Large intestine (tissue), 3 donors: ENCODE results near the gene SCGB1C2. TPM values are rescaled to one million over a fixed set of nuclear protein-coding genes. Genes with fewer than 3 reads are reported as not detected.

Source experiments
- DNase-seq, 2 donors: peaks; one replicate each; pipeline versions ENCODE4 v3.0.0 to v3.0.0-alpha.2; 2013
- H3K27ac ChIP-seq: one replicate; pipeline ENCODE4 v1.5.1; 2013; ENCODE audit warnings: low read length
- H3K27me3 ChIP-seq: 2 replicates; pipeline ENCODE4 v1.6.1; 2013; ENCODE audit warnings: low read length; ENCODE audit not compliant: control insufficient read depth, insufficient read depth
- H3K36me3 ChIP-seq: 2 replicates; pipeline ENCODE4 v1.6.1; 2013; ENCODE audit warnings: low read length; ENCODE audit not compliant: control insufficient read depth, insufficient read depth
- H3K4me1 ChIP-seq: one replicate; pipeline ENCODE4 v1.6.1; 2013; ENCODE audit warnings: low read length; ENCODE audit not compliant: control insufficient read depth, insufficient read depth
- H3K4me3 ChIP-seq: one replicate; pipeline ENCODE4 v1.5.1; 2013; ENCODE audit warnings: low read length
- H3K9me3 ChIP-seq: one replicate; pipeline ENCODE4 v1.6.1; 2013; ENCODE audit warnings: mild to moderate bottlenecking, low read depth, low read length, moderate library complexity; ENCODE audit not compliant: control insufficient read depth
- WGBS: methylation state at CpG from one replicate; pipeline ENCODE4 v1.1.5; 2013; ENCODE audit warnings: low lambda C conversion rate; ENCODE audit not compliant: insufficient coverage; 5-methylcytosine and 5-hydroxymethylcytosine counted together
- polyA plus RNA-seq: library from polyadenylated mRNA; unstranded; fragments of 120-200 nt; gene quantifications from one replicate; pipeline ENCODE4 v1.2.1, GENCODE V29; 2013

The SCGB1C2 gene
- polyA plus RNA-seq, 1 donor, result not detected

DNA sequence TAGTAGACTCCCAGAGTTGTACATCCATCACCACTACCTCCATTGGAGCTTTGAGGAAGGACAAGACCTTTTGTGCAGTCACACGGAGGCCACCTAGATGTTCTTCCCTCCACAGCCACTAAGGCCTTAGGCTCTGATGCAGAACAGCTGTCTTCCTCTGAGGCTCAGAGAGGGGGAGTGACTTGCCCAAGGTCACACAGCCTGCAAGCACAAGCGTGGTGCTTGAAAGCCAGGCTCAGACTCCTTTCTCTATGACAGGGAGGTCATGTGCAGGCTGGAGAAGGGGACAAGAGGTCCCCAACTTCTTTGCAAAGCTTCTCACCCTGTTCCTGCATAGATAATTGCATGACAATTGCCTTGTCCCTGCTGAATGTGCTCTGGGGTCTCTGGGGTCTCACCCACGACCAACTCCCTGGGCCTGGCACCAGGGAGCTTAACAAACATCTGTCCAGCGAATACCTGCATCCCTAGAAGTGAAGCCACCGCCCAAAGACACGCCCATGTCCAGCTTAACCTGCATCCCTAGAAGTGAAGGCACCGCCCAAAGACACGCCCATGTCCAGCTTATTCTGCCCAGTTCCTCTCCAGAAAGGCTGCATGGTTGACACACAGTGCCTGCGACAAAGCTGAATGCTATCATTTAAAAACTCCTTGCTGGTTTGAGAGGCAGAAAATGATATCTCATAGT, 12.7 kb downstream of the SCGB1C2 start:
- no CpG with 5 or more reads among the region's 9 CpGs for WGBS
- Histone ChIP-seq H3K4me1 (no peaks in the 10 kb centered on the region), H3K9me3 (no peaks in the 10 kb centered on the region), H3K27me3 (no peaks in the 10 kb centered on the region), H3K4me3 (no peak overlapping the region), H3K27ac (no peak overlapping the region), H3K36me3 (no peaks in the 10 kb centered on the region)
- no peak for DNase-seq

DNA sequence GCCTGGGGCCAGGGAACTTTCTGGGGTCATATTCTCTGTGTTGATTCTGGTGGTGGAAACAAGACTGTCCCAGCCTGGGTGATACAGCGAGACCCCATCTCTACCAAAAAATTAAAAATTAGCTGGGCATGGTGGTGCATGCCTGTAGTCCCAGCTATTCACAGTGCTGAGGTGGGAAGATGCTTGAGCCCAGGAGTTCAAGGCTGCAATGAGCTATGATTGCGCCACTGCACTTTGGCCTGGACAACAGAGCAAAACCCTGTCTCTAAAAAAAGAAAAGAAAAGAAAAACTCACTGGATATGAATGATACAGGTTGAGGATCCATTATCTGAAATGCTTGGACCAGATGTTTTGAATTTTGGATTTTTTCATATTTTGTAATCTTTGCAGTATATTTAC, 13.6 kb downstream of the SCGB1C2 start:
- no peak overlapping the region for H3K4me3 ChIP-seq
- H3K36me3 ChIP-seq, result no peaks in the 10 kb centered on the region
- no peaks in the 10 kb centered on the region for H3K27me3 ChIP-seq
- no peaks in the 10 kb centered on the region for H3K4me1 ChIP-seq
- WGBS, result 100% methylated on average over 1 of the region's 2 CpGs
- H3K27ac ChIP-seq, result no peak overlapping the region
- no peak for DNase-seq
- H3K9me3 ChIP-seq, result no peaks in the 10 kb centered on the region

DNA sequence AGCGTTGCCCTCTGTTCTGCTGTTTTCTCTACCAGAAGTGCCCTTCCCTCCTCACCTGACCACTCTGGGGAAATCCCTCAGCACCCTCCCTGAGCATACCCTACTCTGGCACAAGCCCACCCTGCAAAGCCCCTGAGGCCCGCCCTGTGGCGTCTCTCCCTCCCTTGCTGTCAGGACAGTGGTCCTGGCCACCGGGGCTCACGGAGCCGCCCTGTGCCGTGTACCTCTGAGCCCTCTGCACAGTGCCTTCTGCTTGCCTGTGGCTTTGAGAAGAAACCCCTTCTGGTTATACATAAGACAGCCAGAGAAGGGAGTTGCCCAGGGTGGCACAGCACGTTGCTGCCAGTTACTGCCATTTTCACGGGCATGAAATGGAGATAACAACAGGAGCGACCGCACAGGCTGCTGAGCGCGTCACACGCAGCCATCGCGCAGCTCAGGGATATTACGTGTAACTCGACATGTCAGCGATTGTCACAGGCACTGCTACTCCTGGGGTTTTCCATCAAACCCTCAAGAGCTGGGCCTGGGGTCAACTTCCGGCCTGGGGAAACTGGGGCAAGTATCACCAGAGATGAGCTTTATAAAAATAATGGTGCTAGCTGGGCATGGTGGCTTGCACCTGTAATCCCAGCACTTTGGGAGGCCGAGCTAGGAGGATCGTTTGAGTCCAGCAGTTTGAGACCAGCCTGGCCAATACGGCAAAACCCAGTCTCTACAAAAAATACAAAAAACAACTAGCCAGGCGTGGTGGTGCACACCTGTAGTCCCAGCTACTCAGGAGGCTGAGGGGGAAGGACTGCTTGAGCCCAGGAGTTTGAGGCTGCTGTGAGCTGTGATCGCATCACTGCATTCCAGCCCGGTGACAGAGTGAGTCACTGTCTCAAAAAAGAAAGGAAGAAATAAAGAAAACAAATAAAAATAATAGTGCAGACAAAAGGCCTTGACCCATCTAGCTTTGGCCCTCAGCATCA, 14.8 kb downstream of the SCGB1C2 start:
- DNase-seq, result no peak
- no peaks in the 10 kb centered on the region for H3K36me3 ChIP-seq
- H3K4me1 ChIP-seq, result no peaks in the 10 kb centered on the region
- WGBS, result 90% methylated on average over 2 of the region's 26 CpGs
- no peaks in the 10 kb centered on the region for H3K27me3 ChIP-seq
- H3K27ac ChIP-seq, result no peak overlapping the region
- no peaks in the 10 kb centered on the region for H3K9me3 ChIP-seq
- no peak overlapping the region for H3K4me3 ChIP-seq

DNA sequence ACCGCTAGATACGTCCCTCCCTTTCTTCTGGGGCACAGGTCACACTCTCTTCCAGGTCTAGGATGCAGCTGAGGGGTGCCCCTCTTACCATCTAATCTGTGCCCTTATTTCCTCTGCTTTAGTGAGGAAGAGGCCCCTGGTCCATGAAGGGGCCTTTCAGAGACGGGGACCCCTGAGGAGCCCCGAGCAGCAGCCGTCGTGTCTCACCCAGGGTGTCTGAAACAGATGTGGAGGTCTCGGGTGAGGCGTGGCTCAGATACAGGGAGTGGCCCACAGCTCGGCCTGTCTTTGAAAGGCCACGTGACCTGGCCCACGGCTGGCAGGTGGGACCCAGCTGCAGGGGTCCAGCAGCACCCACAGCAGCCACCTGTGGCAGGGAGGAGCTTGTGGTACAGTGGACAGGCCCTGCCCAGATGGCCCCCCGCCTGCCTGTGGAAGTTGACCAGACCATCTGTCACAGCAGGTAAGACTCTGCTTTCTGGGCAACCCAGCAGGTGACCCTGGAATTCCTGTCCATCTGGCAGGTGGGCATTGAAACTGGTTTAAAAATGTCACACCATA, 15.6 kb downstream of the SCGB1C2 start:
- no peaks in the 10 kb centered on the region for H3K4me1 ChIP-seq
- WGBS, result 60% methylated on average over 1 of the region's 12 CpGs
- H3K9me3 ChIP-seq, result no peaks in the 10 kb centered on the region
- no peak overlapping the region for H3K27ac ChIP-seq
- DNase-seq, result no peak
- H3K36me3 ChIP-seq, result no peaks in the 10 kb centered on the region
- H3K4me3 ChIP-seq, result no peak overlapping the region
- no peaks in the 10 kb centered on the region for H3K27me3 ChIP-seq

DNA sequence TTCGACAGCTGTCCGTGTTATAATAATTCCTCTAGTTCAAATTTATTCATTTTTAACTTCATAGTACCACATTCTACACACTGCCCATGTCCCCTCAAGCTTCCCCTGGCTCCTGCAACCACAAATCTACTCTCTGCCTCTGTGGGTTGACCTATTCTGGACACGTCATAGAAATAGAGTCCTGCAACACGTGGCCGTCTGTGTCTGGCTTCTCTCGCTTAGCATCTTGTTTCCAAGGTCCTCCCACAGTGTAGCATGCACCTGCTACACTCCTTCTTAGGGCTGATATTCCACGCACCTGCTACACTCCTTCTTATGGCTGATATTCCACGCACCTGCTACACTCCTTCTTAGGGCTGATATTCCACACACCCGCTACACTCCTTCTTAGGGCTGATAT, 16.5 kb downstream of the SCGB1C2 start:
- Histone ChIP-seq H3K27ac (no peak overlapping the region), H3K9me3 (no peaks in the 10 kb centered on the region), H3K27me3 (no peaks in the 10 kb centered on the region), H3K4me3 (no peak overlapping the region), H3K36me3 (no peaks in the 10 kb centered on the region), H3K4me1 (no peaks in the 10 kb centered on the region)
- 100% methylated on average over 2 of the region's 9 CpGs for WGBS
- DNase-seq, result no peak

DNA sequence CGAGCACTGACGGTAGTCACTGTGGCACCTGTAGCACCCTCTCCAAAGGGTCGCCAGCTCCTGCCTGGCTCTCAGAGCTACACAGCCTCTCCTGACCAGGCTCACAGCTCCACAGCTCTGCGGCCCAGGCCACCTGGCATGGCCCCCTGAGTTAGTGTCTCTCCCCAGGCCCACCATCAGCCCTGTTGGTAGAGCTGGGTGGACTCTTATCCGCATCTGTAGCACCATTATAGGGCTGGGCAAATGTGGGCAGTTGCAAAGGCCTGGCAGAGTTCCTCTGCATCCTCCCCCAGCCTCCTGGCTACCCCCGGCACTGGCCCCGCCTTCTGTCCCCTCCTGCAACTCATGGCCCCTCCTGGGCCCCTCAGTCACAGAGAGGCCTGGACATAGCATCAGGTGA, 18.2 kb downstream of the SCGB1C2 start:
- H3K27ac ChIP-seq, result no peak overlapping the region
- no peaks in the 10 kb centered on the region for H3K4me1 ChIP-seq
- no peak for DNase-seq
- H3K4me3 ChIP-seq, result no peak overlapping the region
- no CpG with 5 or more reads among the region's 7 CpGs for WGBS
- no peaks in the 10 kb centered on the region for H3K27me3 ChIP-seq
- no peaks in the 10 kb centered on the region for H3K36me3 ChIP-seq
- no peaks in the 10 kb centered on the region for H3K9me3 ChIP-seq

DNA sequence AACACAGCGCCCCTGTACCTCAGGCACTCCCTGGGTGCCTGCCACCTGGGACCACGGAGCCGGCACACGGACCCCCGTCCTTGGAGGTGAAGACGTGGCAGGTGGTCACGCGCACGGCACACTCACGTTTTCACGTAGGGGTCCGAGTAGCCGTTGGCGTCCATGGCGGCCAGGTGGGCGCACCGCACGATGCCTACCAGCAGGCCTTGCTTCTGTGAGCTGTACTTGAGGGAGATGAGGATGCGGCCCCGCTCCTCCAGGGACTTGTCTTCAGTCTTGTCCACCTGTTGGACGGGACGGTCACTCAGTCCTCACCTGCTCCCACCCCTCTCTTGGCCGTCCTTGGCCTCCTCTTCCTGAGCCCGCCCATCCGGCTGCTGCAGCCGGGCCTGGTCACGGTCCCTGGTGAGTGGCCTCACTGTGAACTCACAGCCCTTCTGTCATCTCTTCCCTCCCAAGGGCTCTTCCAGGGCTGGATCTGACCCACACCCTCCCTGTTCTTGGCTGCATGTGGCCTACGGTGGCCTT, 18.8 kb downstream of the SCGB1C2 start:
- no CpG with 5 or more reads among the region's 28 CpGs for WGBS
- no peaks in the 10 kb centered on the region for H3K36me3 ChIP-seq

DNA sequence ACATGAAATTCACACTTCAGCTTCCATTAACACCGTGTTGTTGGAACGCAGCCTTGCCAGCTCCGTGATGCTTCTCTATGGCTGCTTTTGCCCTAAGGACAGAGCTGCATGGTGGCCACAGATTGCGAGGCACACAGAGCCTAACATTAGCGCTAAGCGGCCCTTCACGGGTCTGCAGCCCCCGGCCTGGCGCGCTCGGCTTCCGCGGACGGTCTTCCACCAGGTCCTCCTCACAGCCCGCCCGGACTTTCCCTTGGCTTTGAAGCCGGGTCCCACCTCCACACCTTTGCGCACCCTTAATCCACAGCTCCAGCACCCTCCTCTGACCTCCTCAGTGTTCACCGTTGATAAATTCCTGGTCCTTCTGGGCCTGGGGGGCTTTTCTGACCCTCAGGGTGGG, 19.6 kb downstream of the SCGB1C2 start:
- Histone ChIP-seq H3K36me3 (no peaks in the 10 kb centered on the region), H3K27me3 (no peaks in the 10 kb centered on the region), H3K27ac (no peak overlapping the region), H3K4me1 (no peaks in the 10 kb centered on the region), H3K9me3 (no peaks in the 10 kb centered on the region), H3K4me3 (no peak overlapping the region)
- no peak for DNase-seq
- WGBS, result no CpG with 5 or more reads among the region's 19 CpGs

More for the DNA sequence above, 18.8 kb downstream of the SCGB1C2 start:
- Histone ChIP-seq H3K4me3 (no peak overlapping the region), H3K27ac (no peak overlapping the region), H3K4me1 (no peaks in the 10 kb centered on the region), H3K9me3 (no peaks in the 10 kb centered on the region), H3K27me3 (no peaks in the 10 kb centered on the region)
- no peak for DNase-seq

DNA sequence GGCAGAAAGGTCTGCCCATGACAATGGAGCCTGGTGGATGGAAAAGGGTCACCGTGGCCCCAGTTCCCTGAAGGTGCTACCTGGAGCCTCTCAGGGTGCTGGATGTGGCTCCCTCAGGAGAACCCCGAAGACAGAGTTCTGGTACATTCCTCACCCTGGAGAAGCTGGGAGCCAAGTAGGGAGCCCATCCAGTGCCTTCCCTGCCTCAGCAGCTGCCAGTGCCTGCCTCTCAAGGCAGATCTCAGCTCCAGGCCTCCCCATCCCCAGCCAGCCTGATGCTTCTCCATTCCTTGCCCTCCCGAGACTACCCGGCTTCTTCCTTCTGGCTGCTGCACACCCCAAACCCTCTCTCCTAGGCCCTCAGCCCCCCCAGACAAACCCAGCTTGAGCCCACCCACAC, 20.5 kb downstream of the SCGB1C2 start:
- Histone ChIP-seq H3K9me3 (no peaks in the 10 kb centered on the region), H3K27ac (no peak overlapping the region), H3K36me3 (no peaks in the 10 kb centered on the region), H3K4me3 (no peak overlapping the region), H3K4me1 (no peaks in the 10 kb centered on the region), H3K27me3 (no peaks in the 10 kb centered on the region)
- WGBS, result no CpG with 5 or more reads among the region's 4 CpGs
- DNase-seq, result no peak

DNA sequence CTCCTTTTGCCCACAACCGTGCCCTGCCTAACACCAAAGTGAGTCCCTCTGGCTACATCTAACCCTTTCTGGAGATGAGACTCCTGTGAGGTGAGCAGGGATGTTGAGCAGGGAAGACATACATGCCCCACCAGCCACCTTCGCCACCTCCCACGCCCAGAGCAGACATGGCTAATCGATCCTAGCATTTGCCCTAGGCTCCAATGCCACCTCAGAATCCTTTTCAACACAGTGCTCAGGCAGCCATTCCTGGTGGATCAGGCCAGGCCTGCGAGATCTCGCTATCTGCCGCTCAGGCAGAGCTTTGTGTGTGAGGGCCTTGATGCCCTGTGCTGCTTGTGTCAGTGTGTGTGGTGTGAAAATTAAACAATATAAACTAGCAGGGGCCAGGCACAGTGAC, 21.0 kb downstream of the SCGB1C2 start:
- Histone ChIP-seq H3K27me3 (no peaks in the 10 kb centered on the region), H3K9me3 (no peaks in the 10 kb centered on the region)
- WGBS, result no CpG with 5 or more reads among the region's 7 CpGs

More for the DNA sequence above, 21.0 kb downstream of the SCGB1C2 start:
- Histone ChIP-seq H3K36me3 (no peaks in the 10 kb centered on the region), H3K27ac (no peak overlapping the region), H3K4me1 (no peaks in the 10 kb centered on the region), H3K4me3 (no peak overlapping the region)
- no peak for DNase-seq
